Neural progenitor cell (in vitro differentiated cells): ENCODE measurements around the gene CD300LD.

ENCODE experiments used
- EZH2 ChIP-seq: fragments of 200-600 bp; sonication (generic); IDR thresholded peaks from 2 replicates; pipeline ENCODE4 v1.6.1; 2017; ENCODE audit warnings: antibody characterized with exemption, mild to moderate bottlenecking, moderate library complexity
- TF ChIP-seq, protein P1 (sequence below): fragments of 200-600 bp; sonication (generic); IDR thresholded peaks from 2 replicates; pipeline ENCODE4 v1.5.1; 2017; ENCODE audit warnings: antibody characterized with exemption, mild to moderate bottlenecking

DNA sequence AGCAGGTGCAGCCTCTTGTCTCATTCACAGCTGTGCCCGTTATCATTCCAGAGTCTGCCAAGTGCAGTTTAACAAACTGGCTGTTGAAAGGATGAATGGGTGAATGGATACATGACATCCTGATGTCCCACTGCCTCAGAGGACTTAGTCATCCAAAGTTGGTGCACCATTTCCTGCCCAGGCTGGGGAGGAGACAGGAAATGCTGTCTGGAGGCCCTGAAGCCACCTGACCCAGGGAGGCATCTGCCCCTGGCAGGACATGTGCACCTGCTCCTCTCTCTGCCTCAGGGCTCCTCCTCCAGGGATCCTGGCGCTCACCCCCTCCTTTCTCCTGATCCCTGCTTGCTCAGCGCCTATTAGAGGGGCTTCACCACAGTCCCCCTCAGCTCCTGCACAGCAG is 44.3 kb downstream of the CD300LD start:
- no peak for TF ChIP-seq EZH2
- TF ChIP-seq, protein P1, sequence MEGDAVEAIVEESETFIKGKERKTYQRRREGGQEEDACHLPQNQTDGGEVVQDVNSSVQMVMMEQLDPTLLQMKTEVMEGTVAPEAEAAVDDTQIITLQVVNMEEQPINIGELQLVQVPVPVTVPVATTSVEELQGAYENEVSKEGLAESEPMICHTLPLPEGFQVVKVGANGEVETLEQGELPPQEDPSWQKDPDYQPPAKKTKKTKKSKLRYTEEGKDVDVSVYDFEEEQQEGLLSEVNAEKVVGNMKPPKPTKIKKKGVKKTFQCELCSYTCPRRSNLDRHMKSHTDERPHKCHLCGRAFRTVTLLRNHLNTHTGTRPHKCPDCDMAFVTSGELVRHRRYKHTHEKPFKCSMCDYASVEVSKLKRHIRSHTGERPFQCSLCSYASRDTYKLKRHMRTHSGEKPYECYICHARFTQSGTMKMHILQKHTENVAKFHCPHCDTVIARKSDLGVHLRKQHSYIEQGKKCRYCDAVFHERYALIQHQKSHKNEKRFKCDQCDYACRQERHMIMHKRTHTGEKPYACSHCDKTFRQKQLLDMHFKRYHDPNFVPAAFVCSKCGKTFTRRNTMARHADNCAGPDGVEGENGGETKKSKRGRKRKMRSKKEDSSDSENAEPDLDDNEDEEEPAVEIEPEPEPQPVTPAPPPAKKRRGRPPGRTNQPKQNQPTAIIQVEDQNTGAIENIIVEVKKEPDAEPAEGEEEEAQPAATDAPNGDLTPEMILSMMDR: no peak
